Activated CD8-positive, alpha-beta memory T cell treated with anti-CD3 and anti-CD28 coated beads, Interleukin-2, amount 50 U/mL, for 4 hours (primary cell): ENCODE measurements around the gene SGTA.

ENCODE experiments used
- DNase-seq: peaks from one replicate; pipeline ENCODE4 v3.0.0-alpha.2; 2020

Gene SGTA

DNA sequence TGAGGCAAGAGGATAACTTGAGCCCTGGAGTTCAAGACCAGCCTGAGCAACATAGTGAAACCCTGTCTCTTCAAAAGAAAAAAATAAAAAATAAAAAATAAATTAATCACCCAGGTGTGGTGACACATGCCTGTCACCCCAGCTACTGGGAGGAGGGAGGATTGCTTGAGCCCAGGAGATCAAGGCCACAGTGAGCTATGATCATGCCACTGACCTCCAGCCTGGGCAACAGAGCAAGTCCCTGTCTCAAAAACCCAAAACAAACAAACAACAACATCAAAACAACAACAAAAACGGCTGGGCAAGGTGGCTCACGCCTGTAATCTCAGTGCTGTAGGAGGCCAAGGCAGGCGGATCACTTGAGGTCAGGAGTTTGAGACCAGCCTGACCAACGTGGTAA is 39.0 kb downstream of the SGTA start:
- no peak for DNase-seq

- no peak for DNase-seq
These were observed 40.0 kb downstream of the SGTA start for GRCh38 chr19:2743099-2743498.

GRCh38 chr19:2740314-2740656 is 42.8 kb downstream of the SGTA start:
- DNase-seq: no peak

DNA sequence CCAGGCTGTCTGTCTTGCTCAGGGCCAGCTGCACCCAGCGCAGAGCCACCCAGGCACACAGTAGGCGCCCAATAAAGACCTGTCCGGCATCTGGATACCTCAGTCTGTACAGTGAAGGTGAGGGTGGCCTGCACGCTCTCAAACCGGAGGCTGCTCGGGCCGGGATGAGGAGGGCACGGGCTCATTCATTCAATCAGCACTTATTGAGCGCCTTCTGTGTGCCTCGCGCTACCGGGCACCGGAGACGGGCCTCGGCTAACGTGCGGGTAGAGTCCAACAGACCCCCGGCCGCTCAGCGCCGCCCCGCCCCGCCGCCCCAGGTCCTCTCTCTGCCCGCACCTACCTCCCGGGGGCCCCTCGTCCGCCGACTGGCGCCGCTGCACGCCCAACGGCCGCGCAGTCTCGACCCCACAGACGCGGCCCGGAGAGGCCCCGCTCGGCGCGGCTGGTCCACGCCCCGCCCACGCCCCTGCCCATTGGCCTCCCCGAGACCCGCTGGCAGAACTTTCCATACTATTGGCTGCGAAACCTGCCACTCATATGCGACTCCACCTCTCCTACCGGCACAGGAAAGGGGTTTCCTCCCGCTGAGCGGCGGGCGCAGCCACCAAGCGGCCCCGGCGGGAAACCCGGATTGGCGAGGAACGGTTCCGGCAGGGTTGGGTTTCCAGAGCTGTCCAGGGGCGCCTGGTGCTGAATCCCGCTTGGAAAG is 43.3 kb downstream of the SGTA start, which contains the start of gene SLC39A3:
Gene SLC39A3, minus strand, starts transcription at position 416 of the 712 bp plus-strand sequence. CDS start 2,760 bp downstream, outside the sequence.
- peak; percentile 99 for DNase-seq

GRCh38 chr19:2736550-2737190 is 46.4 kb downstream of the SGTA start:
- no peak for DNase-seq

DNA sequence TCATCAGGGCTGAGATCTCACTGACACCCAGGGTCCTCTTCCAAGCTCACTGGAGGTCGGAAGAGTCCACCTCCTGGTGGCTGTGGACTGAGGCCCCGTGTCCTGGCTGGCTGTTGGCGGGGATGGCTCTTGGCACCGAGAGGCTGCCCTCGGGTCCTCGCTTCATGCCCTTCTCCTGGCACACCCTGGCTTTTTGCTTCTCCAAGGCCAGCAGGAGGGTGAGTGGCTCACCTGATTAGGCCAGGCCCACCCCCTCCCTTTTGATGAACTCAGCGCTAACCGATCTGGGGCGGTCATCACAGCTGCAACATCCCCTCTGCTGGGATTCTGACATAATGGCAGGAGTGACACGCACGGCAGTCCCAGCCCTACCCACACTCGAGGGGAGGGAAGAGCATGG is 47.7 kb downstream of the SGTA start:
- DNase-seq: no peak

DNA sequence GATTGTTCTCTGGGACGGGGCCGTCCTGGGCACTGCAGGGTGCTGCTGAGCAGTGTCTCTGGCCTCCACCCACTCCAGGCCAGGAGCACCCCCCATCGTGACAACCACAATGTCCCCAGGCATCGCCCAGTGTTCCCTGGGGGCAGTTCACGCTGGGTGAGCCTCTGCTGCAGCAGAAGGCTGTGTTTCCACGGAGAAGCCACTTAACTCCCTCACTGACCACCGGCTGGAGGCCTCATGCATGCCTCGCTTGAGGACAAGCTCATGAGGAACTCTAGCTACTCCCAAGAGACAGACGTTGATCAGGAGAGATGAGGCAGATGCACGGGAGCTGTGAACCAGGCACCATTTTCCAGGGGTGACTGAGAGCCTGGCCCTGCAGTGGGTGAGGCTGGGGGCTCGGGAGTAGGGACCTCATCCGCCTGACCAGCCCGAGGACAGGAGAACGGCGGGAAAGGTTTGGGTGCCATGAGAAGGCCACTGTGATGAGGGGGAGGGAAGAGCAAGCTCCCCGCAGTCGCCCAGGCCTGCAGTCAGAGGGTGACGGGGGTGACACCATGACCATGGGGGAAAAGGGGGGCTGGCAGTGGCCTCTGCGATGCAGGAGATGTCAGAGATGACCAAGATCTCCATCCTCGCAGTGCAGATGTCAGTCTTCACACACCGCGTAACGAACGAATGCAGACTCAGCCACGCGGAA is 48.3 kb downstream of the SGTA start:
- no peak for DNase-seq

DNA sequence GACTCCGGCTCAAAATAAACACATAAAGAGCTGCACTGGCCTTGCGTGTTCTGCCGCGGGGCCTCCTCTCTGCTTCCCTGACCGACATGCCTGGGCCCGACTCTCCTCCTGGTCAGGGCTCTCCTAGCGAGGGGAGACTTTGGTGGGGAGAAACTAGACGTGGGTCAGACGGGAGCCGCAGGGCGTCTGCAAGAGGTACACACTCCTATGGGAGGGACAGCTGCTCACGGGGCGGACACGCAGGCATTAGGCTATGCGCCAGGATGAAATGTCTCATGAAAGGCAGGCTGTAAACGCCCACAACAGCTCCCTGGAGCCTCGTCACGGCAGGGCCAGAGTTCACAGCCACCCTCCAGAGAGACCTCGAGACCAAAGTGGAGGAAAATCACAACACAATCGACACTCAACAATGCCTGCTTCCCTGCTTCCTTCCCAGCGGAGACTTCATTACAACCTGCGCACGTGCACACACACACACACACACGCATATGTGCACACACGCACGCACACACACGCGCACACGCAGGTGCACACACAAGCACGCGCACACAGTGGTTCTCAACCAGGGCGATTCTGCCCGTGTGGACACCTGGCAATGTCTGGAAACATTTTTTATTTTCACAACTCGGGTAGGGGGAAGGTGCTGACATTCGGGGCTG is 49.0 kb downstream of the SGTA start:
- no peak for DNase-seq

DNA sequence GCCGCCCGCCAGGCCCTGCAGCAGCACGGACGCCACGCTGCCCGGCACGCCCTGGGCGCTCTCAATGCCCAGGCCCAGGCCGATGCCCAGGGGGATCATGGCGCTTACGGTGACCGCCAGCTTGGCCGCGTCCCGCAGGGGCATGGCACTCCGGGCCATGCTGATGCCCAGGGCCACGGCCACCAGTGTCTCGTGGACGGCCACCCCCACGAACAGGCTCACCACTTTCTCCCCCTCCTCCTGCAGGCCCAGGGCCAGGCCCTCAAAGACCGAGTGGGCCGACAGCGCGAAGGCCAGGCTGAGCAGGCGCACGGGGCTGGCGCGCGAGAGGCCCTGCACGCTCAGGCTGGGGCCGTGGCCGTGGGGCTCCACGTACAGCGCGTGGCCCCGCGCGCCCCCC is 50.2 kb downstream of the SGTA start:
- DNase-seq: no peak

DNA sequence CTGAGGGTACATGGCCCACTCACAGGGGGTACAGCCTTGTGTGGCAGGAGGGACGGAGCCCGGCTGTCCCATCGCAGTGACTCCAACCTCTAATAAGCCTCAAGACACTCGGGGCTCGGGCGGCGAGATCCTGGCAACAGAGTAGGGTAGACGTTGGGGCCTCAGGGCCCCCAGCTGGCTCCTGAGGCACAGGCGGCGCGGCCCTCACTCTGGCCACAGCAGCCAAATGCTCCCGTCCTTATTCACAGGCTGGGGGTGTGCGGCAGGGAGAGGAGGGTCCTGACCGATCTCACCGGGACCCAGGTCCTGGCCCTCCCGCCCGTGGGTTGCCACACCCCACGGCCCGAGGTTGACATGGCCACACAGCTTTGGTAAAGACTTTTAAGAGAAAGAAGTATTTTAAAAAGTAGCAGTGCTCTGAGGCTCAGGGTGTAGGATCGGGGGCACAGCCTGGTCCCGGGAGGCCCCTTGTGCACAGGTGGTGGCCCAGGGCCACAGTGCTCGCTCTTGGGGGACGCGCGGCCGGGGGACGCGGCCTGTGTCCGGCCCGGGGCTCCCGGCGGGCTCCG is 50.8 kb downstream of the SGTA start:
- no peak for DNase-seq

GRCh38 chr19:2731181-2731995 is 51.7 kb downstream of the SGTA start:
- no peak for DNase-seq

- DNase-seq: no peak
These were observed 52.9 kb downstream of the SGTA start for GRCh38 chr19:2729943-2730818.

DNA sequence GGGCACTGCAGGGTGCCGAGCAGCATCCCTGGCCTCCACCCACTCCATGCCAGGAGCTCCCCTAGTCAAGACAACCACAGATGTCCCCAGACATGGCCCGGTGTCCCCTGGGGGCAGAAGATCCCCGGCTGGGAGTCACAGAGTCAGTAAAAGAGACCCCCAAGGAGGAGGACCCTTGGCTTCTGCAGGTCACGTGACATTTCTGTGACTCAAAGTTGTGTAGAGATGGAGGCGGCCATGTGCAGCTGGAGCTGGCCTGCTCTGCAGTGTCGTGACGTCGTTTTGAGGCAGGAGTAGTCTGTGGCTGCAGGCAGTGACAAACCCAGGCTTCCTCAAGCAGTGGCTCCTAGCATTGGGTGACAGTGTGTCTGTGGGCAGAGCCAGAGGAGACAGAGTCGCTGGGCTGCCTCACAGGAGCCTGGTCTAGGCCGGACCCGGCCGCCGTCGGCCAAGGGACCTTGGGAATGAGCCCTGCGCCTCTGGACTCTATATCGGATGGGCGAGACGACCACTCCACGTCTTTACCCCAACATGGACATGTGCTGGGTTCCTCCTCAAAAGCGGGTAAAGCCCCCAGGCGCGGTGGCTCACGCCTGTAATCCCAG is 54.2 kb downstream of the SGTA start:
- DNase-seq: no peak

DNA sequence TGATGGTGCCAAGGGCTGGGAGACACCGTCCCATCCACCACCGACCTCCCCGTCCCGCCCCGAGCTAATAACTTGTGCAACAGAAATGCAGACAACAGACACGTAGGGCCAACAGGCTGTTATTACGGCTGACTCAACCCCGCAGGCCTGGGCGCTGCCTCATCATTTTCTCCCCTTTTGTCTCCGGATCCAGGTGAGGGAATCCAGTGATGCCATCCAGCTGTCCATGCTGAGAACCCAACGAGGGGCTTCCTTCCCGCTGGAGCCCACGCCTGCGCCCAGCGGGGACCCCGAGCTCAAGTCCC is 55.5 kb downstream of the SGTA start:
- DNase-seq: no peak

DNA sequence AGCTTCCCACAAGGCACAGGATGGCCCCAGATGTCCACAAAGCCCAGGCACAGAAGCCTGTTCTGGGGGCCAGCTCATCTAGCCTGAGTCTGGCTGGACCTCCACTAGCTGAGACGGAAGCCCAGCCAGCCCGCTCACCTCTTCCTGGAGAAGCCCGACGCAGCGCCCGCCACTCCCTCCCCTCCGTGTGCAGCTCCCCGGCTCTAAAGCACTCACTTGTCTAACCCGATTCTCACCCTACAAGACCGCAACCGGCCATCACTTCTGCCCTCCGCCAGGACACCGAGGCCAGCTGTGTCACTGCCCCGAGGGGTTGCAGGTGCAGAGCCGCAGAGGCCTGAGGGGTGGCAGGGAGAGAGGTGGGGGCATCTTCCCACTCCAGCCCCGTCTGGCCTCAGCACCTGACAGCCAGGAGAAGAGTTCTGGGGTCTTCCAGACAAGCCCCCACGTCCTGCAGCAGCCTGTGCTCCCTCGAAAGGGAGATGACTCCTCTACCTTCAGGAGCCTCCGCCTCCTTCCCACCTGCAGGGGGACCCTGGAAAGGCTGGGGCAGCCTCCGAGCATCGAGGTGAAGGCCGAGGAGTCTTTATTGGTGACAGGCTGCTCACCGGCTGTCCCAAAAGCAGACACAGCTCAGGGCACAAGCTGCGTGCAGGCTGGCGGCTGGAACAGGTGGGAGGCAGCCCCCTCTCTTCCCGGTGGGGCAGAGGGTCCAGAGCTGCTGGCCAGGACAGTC is 56.0 kb downstream of the SGTA start:
- no peak for DNase-seq

- no peak for DNase-seq
These were observed 56.8 kb downstream of the SGTA start for GRCh38 chr19:2726160-2726855.

DNA sequence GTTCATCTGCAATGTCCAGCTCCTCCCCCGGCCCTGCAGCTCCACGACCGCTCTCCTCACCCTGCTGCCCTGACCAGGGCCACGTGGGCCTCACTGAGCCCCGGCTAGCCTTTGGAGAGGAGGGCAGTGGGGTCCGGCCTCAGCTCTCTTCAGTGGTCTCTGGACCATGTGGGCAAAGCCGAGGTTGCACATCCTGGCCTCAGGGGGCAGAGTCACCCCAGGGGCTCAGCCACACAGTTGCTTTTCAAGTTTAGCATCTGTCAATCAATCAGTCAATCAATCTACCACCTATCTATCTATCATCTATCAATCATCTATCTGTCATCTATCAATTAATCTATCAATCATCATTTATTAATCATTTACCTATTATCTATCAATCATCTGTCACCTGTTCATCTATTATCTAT is 58.9 kb downstream of the SGTA start:
- no peak for DNase-seq

DNA sequence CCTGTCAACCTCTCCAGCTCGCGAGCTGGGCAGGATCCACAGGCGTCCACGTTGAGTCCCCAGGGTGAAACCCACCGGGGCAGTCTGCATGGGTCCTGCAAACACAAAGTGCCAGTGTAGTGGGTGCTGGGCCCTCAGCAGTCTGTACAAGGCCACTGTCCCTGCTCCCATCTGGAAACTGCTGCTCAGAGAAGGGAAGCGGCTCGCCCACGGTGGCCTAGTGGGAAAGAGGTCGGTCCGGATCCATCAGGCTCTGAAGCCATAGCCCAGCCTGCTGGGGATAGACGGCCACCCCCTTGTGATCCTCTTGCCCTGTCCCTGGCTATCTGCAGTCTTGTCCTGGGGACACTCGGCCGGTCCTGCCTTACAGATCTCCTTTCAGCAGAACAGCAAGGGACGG is 59.3 kb downstream of the SGTA start:
- DNase-seq: no peak

- no peak for DNase-seq
These were observed 59.7 kb downstream of the SGTA start for GRCh38 chr19:2723345-2723715.
